Fibroblast of upper back skin (primary cell): Measurements from ENCODE around the gene JADE1.

Experiments used
- DNase-seq: peaks from one replicate; pipeline ENCODE4 v3.0.0-alpha.2; 2013

Gene JADE1

GRCh38 chr4:128809477-128810330, at the start of gene JADE1:
Gene JADE1, plus strand, starts transcription at chr4:128809700. Its CDS starts 22,059 bp downstream, at chr4:128831759.
- DNase-seq: peak; percentile 97

GRCh38 chr4:128766781-128767180, 42.7 kb upstream of the JADE1 start:
- DNase-seq: no peak

- DNase-seq: peak; percentile 36
These were observed 41.0 kb upstream of the JADE1 start for GRCh38 chr4:128768373-128768996.

- DNase-seq: no peak
These were observed 40.5 kb upstream of the JADE1 start for GRCh38 chr4:128769011-128769410.

GRCh38 chr4:128770807-128771206, 38.7 kb upstream of the JADE1 start:
- DNase-seq: no peak

- DNase-seq: no peak
These were observed 34.0 kb upstream of the JADE1 start for GRCh38 chr4:128775477-128775876.

GRCh38 chr4:128775916-128776315, 33.6 kb upstream of the JADE1 start:
- no peak for DNase-seq

- peak; percentile 100 for DNase-seq
These were observed 32.7 kb upstream of the JADE1 start for GRCh38 chr4:128776794-128777216.

GRCh38 chr4:128780688-128781087, 28.8 kb upstream of the JADE1 start:
- DNase-seq: no peak

- DNase-seq: peak; percentile 60
These were observed 27.3 kb upstream of the JADE1 start for GRCh38 chr4:128782076-128782715.

- peak; percentile 47 for DNase-seq
These were observed 26.5 kb upstream of the JADE1 start for GRCh38 chr4:128782875-128783614.

- DNase-seq: peak; percentile 45
These were observed 21.8 kb upstream of the JADE1 start for GRCh38 chr4:128787509-128788311.

- DNase-seq: peak; percentile 77
These were observed 15.4 kb upstream of the JADE1 start for GRCh38 chr4:128793859-128794672.

GRCh38 chr4:128796934-128797333, 12.6 kb upstream of the JADE1 start:
- DNase-seq: no peak

- DNase-seq: no peak
These were observed 9.2 kb upstream of the JADE1 start for GRCh38 chr4:128800284-128800683.

- DNase-seq: no peak
These were observed 8.7 kb upstream of the JADE1 start for GRCh38 chr4:128800701-128801284.

GRCh38 chr4:128802680-128803628, 6.5 kb upstream of the JADE1 start:
- no peak for DNase-seq

- DNase-seq: no peak
These were observed 5.7 kb upstream of the JADE1 start for GRCh38 chr4:128803783-128804182.

GRCh38 chr4:128810331-128810870, 901 bp downstream of the JADE1 start:
- no peak for DNase-seq
